GM19395 (cell line): ENCODE data around the gene TEX35.
A peak's percentile ranks its signal among the peaks of the same experiment; 100 is the strongest.

ENCODE experiments used
- ATAC-seq: cut with Tn5 transposase; IDR thresholded peaks from one replicate; pipeline ENCODE4 v1.9.1; 2021; ENCODE audit warnings: mild to moderate bottlenecking, moderate library complexity; ENCODE audit not compliant: unreplicated experiment

TEX35 gene

DNA sequence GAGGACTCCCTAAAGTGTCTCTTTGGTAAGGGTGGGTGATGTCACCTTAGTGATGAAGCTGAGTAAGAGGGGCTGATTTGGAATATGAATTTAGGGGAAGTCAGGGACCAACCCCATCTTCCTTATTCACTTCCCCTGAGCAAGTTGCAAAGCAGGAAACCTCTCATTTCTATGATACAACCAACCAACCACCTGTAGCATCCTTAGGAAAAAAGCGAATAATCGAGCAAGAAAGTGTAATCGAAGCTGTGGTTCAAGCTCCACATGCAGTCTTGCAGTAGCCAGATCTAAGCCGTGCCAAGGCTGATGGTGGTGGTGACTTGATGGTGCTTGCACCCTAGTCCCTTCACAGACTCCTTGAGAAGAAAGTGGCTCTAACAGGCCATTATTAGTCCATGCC lies 3.2 kb downstream of the TEX35 start:
- no peak for ATAC-seq

DNA sequence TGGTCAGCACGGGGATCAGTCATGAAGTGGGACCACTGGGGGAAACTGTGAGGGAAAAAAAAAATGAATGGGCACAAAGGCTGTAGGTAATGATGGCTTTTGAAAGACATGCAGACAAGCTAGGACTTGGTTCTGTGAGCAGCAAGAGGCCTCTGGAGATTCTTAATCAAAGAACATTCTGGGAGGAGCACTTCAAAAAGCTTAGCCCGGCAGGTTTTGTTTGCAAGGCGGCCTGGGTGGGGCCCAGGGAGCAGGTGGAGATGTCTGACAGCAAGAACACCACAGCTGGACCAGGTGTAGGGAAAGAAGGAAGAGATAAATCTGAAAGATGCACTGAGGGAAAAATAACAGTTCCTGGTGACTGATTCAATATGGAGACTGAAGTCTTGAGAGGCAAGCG lies 6.0 kb downstream of the TEX35 start:
- ATAC-seq = no peak

DNA sequence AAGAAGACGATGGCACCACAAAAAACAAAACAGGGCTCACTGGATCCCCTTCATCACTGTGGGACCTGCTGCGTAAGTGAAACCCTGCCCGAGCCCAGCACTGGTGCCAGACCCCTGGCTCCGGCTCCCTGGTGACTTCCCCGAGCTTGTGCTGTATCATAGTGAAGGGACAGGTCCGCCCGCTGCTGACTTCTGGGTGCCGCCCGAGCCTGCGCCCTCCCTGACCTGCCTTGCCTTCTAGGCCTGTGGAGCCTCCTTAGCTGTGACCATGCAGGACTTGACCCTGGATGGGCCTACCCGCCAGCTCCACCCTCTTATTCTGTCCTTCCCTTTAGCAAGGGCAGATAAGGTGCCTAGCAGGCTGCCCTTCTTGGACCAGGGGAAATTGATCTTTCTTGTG lies 7.9 kb downstream of the TEX35 start:
- no peak for ATAC-seq

DNA sequence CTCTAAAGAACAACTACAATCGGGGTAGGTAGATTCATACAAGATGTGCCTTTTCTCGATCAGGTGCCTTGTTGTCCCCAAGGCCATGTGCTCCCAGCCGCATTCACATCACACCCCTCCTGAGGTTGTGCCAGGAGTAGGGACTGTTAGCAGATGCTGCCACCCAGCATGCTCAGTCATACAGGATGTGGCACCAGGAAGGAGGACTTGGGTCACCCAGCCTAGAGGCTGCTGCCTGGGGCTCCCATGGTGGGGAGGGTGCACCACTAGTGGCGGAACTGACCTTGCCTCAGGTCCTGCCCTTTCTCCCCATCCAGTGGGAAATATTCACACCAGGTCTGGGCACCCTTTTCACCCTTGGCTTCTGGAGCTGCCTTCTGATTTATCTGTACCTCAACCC lies 8.3 kb downstream of the TEX35 start:
- ATAC-seq = no peak

DNA sequence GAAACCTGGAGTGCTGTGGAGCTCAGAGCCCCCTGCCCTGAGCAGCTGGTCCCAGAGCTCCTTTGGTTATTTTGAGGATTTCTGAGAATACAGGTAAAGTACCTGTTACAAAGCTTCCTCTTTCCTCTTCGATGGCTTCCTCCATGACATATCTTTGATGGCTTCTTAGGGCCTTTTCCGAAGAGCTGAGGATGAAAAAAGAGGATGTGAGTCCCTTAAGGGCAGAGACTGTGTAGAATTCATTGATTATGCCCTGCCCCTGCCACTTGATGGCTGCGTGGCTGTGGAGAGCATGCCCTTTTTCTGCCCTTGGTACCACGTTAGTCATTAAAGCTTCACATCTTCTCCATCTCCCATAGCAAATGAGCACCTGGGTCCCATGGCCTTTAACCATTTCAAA lies 14.2 kb downstream of the TEX35 start:
- no peak for ATAC-seq

DNA sequence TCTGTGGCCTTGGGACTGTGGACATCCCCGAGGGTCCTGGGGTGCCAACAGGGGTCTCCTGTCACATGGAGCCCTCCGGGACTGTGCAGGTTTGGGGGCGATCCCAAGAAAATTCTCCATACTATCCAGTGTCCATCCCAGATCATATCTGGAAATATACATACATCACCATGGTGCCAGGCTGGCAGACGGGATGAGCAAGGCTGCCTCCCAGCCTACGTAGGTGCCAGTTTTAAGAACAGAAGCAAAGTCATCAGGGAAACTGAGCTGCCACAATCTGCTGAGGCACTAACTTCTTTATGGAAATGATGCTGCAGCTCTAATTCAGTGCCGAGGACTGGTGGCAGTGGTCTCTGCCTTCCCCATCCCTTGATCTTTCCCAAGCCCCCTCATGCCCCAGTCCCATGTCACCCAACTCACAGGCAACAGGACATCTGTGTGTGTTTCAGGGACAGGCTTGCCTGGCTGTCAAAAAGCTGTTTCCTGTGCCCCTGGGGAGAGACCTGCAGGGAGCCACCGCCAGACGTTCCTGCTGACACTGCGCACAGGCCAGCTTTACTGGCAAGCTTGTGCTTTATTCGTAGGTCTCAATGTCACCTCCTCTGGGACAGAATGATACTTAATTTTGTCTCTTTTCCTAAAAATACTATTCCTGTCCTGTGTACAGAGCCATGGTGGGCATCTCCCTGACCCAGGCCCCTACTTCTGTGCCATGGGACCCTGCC lies 15.5 kb downstream of the TEX35 start:
- ATAC-seq = no peak

DNA sequence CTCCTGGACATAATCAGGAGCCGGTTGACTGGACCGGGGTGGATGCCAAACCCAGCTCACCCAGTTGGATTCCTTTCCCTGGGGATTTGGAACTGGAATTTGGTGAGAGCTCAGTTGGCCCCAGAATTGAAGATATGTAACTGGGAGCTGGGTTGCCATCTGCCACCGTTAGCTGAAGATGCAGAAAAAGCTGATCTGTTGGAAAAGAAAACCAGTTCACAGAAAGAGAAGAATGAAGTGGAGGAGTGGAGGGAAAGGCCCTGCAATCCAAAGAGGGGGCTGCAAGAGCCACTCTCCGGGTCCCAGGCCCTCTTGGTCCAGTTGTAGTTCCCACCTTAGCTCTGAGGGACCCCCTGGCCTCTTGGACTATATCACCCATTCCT lies 16.0 kb downstream of the TEX35 start:
- ATAC-seq = no peak

DNA sequence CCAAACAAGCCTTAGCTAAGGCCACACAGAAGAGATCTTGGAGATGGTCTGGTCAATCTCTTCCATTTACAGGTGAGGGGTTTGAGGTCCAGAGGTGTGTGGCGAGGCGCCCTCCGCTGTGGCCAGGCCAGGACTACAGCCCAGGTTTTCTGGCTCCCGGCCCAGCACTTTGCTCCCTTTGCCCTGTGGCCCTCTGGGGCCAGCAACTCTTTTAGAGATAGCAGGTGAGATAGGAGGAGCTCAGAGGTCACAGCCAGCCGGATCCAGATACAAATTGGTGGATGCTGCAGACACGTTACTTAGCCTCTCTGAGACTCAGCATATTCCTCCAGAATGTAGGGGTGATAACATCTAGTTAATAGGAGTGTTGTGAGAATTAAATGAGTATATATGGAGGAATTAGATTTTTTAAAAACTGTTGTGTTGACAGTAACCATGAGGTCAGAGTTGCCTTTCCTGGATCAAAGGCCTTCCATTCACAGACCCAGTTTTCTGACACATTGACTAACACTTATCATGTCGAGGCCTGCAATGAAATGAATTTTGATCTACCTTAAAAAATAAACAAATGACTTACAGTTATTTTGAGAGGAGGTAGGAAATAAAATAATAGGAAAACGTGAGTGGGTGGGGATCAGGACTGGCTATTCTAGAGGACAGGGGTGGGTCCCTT lies 16.6 kb downstream of the TEX35 start:
- no peak for ATAC-seq

DNA sequence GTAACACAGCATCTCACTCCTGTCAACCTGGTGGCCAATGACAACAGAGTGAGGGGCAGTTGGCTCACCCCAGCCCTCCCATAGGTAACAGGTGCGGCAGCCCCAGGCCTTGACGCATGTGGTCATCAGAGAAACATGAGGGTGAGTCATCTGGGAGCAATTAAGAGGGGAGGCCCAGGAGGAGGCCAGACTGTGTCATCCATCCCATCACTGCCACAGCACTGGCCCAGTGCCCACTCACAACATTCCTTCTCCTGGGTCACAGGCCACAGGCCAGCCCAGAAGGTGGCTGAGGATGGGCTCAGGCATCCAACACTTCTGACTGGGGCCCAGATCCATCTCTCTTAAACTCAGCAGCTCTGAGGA lies 17.1 kb downstream of the TEX35 start:
- no peak for ATAC-seq

DNA sequence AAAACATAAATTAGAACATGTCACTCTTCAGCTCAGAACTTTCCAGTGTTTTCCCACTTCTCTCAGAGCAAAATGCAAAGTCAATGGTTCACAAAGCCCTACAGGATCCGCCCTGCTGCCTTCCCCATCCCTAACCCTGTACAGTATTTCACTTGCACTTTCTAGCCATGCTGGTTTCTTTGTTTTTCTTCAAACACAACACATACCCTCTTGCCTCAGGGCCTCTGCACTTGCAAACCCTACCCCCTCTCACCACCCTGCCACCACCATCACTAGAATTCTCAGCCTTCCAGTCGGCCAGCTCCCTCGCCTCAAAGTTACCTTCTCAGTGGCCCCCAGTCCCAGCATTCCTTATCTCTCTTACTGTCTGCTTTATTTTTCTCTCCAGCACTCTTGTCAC lies 17.6 kb downstream of the TEX35 start:
- no peak for ATAC-seq

DNA sequence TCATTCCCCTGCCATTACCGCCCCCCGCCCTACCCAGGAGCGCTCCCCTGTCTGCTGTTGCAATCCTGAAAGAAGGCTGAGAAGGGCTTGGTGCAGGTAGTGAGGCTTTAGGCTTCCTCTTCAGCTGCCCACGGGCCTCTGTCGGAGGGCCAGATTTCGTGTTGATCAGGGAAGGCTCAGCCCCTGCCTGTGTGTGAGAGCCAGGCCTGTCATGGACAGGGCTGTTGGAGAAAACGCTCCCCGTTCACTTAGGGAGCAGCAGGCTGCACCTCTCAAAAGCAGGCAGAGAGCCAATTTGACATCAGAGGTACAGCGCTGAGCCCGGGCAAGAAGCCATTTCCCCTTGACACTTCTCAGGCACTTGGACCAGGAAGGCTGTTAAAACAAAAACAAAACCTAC lies 19.0 kb downstream of the TEX35 start:
- ATAC-seq = peak; percentile 36

DNA sequence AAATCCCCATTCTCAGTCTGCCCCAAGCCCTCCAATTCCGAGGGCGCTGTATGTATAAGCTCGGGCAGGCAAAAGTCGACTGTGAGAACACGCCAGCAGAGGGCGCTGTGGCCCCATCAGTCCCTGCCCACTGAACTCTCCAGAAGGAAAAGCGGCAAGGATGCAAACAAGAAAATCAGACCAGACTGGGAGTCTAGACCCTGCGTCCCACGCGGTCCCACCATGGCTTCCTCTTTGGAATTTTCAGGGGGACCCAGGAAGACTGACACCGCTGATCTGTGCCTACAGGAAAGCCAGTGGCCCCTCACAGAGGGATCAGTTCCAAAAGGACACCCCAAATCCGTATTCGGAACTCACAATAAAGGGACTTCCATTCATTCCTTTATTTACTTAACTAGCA lies 19.5 kb downstream of the TEX35 start:
- ATAC-seq = peak; percentile 92

DNA sequence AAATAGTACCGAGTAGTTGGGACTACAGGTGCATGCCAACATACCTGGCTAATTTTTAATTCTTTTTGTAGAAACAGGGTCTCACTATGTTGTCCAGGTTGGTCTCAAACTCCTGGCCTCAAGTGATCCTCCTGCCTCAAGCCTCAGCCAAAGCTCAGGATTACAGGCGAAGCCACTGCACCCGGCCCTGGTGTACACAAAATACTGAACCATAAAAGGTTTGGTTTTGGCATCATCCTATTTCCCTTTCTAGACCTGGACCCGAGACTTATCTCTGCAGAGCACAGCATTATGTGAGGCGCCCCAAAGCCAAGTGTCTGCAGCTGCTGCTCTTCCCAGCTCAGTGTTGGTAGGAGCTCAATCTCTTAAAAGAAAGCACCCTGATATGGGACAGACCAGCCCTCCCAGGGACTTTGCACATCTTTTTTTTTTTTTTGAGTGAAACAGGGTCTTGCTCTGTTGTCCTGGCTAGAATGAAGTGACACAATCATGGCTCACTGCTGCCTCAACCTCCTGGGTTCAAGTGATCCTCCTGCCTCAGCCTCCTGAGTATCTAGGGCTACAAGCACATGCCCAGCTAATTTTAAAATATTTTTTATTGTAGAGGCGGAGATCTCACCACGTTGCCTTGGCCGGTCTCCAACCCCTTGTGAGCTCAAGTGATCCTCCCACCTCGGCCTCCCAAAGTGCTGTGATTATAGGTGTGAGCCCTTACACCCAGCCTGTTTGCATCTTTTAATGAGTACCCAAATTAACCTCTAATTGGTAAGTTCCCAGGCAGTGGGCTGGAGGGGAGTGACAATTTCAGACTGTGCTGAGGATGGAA lies 20.4 kb downstream of the TEX35 start:
- no peak for ATAC-seq

DNA sequence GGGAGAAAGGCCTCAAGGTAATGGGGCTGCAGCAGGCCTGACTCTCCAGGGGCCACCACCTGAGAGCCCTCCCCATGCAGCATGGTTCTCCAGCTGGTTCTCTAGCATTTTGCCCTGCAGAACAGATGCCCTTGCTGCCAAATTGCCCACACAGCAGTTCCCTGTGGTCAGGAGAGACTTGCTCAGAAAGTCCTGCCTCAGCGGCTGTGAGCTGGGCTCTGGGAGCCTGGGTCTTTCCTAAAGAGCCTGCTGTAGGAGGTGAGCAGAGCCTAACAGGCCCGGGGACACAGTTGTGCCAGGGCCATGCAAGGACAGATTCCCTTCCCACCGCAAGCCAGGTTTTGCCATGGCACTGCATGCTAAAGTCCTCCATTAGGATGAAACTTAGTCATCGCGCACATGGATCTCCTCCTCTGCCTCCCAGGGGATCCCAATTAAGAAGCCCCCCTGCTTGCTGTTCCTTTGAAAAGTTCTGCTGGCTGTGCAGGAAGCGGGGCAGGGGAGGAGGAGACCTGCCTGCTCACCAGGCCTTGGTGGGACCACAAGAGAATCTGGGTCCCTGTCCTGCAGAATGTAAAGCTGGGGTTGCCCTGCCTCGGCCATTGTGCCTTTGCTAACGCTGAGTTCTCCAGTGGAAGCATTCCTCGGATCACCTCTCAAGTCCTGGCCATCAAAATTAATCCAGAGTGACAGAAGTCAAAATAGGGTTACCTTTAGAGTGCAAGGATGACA lies 21.4 kb downstream of the TEX35 start:
- ATAC-seq = no peak

DNA sequence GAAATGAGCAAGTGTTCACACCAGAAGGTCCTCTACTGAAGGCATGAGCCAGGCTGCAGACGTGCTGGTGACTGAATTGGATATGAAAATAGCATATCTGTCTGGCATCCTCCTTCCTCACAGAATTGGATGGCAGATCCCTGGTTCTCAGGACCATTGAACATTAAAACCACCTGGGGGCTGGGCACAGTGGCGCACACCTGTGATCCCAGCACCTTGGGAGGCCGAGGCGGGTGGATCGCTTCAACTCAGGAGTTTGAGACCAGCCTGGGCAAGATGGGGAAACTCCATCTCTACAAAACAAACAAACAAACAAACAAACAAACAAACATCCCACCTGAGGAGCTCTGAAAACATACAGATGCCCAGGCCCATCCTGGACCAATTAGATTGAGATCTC lies 23.4 kb downstream of the TEX35 start:
- ATAC-seq = no peak

DNA sequence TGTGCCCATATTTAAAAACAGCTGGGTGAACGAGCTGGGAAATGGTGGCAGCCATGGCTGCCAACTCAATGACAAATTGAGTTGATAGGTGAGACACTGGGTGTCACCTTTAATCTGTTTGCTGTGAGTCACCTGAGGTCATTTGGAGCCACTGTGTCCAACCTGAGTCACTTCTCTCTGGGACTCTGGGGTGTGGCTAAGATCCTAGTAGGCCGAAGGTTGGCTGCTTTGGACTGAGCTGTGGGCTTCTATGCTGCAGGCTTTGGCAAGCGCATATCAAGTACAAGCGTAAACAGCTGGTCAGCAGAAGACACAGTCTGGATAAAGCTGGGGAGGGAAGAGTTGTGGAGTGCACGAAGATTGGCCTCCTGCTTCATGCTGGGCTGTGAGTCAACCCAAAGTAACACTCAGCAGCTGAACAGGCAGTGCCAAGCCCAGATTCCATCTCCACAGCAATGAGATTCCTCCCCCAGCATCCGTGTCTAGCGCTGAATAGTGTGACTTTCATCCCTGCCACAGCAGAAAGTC lies 24.0 kb downstream of the TEX35 start:
- ATAC-seq = no peak

DNA sequence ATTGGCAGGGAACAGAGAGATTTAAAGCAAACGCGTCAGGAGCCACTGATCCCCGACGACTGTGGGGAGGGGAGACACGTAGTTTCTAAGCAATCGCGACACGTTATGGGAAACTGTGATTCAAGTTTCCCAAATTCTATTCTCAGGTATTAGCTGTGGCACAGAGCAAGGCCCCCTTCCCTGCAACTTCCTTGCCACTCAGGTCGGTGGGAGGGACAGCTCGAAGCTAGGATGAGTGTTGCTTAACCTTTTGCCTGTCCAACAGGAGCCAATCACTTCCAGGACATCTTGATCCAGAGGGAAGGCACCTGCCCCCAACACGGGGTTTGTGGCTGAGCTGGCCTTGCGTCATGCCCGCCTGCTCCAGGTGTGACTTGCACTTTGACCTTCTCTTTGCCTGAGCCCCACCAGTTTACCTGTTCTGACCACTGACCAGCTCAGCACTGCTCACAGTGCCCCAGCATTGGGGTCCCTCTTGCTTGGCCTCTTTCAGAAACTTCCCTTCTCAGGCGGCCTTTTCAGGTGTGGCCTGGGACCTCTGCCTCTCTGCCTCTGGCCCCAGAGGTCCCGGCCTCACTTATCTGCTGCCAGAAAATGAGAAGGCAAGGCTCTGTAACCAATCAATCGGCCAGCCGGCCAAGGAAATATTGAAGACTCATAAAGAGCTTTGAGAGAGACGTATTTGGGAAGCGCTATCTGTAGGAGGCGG lies 24.6 kb downstream of the TEX35 start:
- no peak for ATAC-seq

DNA sequence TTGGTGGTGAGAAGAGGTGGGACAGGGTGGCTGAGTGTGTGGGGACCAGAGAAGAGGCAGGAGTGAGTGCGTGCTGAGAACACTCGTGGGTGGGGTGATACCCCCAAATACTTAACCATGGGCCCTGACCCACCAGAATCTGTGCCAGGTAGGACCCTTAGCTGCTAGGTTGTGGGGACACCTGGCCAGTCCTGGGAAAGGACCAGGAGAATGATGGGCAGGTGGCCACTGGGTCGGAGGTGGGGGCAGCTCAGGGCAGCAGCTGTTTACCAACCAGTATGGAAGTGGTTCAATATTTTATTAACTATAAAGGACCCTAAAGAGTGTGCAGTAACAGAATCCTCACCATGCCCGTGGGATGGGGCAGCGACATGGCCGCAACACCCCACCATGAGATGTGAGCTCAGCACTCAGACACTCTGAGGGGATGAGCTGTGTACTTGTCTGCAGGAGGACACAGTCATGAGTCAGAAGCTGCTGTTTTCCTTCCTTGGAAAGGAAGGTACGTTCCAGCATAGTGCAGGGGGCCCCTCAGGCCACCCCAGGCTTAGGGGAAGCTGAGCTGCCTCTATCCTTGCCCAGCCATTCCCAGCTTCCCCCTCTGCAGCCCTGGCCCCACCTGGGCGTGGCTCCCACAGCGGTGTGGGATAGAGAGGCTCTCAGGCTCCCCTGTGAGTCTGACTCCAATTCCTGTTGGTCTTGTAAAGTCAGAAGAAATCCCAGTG lies 25.4 kb downstream of the TEX35 start:
- ATAC-seq = no peak

DNA sequence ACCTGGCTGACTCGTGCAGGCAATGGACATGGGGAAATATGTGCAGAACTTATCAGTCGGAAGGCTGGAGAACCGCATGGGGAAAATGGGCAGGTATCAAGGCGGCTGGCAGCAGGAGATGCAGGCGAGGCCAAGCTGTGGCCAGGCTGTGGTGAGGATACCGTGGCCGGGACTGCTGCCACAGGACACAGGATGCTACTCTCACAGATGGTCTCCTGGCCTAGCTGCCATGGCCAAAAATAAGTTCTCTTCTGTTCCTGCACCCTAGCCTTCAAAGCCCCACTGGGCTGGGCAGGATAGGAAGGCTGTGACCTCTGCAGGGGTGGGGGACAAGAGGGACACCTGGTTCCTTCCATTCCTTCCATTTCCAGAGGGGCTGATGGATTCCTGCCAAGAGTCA lies 26.4 kb downstream of the TEX35 start:
- no peak for ATAC-seq

DNA sequence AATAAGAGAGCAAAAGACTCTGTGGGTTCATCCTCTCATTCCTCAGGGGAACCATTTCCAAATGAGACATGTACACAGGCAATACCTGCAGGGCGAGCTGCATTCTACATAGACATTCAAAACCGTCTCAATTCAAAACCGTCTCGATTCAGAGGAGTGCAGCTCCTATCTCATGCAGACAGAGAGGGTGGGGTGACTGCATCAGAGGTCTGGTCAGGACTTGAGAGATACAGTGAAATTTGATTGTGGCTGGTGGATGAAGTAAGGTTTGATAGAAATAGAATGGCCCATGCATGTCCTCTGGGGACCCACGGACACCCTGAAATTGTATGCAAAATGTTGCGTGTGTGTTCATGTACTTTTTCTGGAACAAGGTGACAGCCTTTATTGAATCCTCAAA lies 27.3 kb downstream of the TEX35 start:
- ATAC-seq = no peak
